ENCODE data around the gene FADS3. TPM values are rescaled to one million over a fixed set of nuclear protein-coding genes. Genes with fewer than 3 reads are reported as not detected.
A peak's percentile ranks its signal among the peaks of the same experiment; 100 is the strongest.

Gene FADS3
- total and polyA plus RNA-seq, 2 of the 13 experiments (the other 11 are each of a cell fraction or from before 2014, with no cell fraction given), result 13.4 to 23.2 TPM

GRCh38 chr11:61890529-61891330 is 615 bp downstream of the FADS3 start (continued):
- 0 out of 2 replicates have a peak, but pooled peaks have one; percentile 40 for TF ChIP-seq ARID4A (CRISPR knock-in tag; IDR thresholded peaks at IDR 0.05; ENCODE audit: borderline replicate concordance)
- TF ChIP-seq ZFP36L1 (CRISPR knock-in tag; IDR thresholded peaks at IDR 0.05), result 0 out of 2 replicates have a peak, but pooled peaks have one; percentile 21
- TF ChIP-seq ZSCAN25 (CRISPR knock-in tag; IDR thresholded peaks at IDR 0.05), result 0 out of 2 replicates have a peak, but pooled peaks have one; percentile 11
- TF ChIP-seq AGO2 (optimal IDR thresholded peaks at IDR 0.05; ENCODE audit: low read depth, low read length), result peak; percentile 21
- TF ChIP-seq ZNF563 (CRISPR knock-in tag; IDR thresholded peaks at IDR 0.05), result 0 out of 2 replicates have a peak, but pooled peaks have one; percentile 43
- 0 out of 2 replicates have a peak, but pooled peaks have one; percentile 47 for TF ChIP-seq HNRNPL (IDR thresholded peaks at IDR 0.05; ENCODE audit: low read depth, low read length)
- TF ChIP-seq, protein P1, sequence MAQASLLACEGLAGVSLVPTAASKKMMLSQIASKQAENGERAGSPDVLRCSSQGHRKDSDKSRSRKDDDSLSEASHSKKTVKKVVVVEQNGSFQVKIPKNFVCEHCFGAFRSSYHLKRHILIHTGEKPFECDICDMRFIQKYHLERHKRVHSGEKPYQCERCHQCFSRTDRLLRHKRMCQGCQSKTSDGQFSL (CRISPR knock-in tag; IDR thresholded peaks at IDR 0.05), result no peak
- peak; percentile 35; the same call in 1 of the 2 replicates for TF ChIP-seq CAMTA2 (CRISPR knock-in tag; IDR thresholded peaks at IDR 0.05; ENCODE audit: borderline replicate concordance)
- TF ChIP-seq, protein P2, sequence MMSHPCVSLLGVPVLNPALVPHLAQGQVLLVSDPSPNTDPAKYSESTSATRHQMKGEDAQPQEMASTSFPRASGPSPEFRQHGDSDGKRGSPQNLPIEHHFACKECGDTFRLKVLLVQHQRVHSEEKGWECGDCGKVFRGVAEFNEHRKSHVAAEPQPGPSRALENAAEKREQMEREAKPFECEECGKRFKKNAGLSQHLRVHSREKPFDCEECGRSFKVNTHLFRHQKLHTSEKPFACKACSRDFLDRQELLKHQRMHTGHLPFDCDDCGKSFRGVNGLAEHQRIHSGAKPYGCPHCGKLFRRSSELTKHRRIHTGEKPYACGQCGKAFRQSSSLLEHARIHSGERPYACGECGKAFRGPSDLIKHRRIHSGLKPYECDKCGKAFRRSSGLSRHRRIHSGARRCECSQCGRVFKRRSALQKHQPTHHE (CRISPR knock-in tag; IDR thresholded peaks at IDR 0.05; ENCODE audit: borderline replicate concordance), result peak; percentile 77; the same call in 1 of the 2 replicates
- TF ChIP-seq SALL1 (CRISPR knock-in tag; IDR thresholded peaks at IDR 0.05), result peak; percentile 23; the same call in 1 of the 2 replicates
- TF ChIP-seq HIVEP1 (CRISPR knock-in tag; IDR thresholded peaks at IDR 0.05), result 0 out of 2 replicates have a peak, but pooled peaks have one; percentile 27
- TF ChIP-seq ZBTB4 (CRISPR knock-in tag; IDR thresholded peaks at IDR 0.05; ENCODE audit: borderline replicate concordance), result 0 out of 2 replicates have a peak, but pooled peaks have one; percentile 51
- peak; percentile 30; the same call in 1 of the 2 replicates for TF ChIP-seq TAF1 (CRISPR knock-in tag; IDR thresholded peaks at IDR 0.05)
- TF ChIP-seq, protein P3, sequence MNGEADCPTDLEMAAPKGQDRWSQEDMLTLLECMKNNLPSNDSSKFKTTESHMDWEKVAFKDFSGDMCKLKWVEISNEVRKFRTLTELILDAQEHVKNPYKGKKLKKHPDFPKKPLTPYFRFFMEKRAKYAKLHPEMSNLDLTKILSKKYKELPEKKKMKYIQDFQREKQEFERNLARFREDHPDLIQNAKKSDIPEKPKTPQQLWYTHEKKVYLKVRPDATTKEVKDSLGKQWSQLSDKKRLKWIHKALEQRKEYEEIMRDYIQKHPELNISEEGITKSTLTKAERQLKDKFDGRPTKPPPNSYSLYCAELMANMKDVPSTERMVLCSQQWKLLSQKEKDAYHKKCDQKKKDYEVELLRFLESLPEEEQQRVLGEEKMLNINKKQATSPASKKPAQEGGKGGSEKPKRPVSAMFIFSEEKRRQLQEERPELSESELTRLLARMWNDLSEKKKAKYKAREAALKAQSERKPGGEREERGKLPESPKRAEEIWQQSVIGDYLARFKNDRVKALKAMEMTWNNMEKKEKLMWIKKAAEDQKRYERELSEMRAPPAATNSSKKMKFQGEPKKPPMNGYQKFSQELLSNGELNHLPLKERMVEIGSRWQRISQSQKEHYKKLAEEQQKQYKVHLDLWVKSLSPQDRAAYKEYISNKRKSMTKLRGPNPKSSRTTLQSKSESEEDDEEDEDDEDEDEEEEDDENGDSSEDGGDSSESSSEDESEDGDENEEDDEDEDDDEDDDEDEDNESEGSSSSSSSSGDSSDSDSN (CRISPR knock-in tag; IDR thresholded peaks at IDR 0.05), result peak; percentile 53
- 0 out of 2 replicates have a peak, but pooled peaks have one; percentile 37 for TF ChIP-seq NFE2L1 (CRISPR knock-in tag; IDR thresholded peaks at IDR 0.05; ENCODE audit: borderline replicate concordance)
